GM12864 (cell line): ENCODE measurements around the gene PEX11A.
A peak's percentile ranks its signal among the peaks of the same experiment; 100 is the strongest.

Experiments
- DNase-seq: peaks from one replicate; pipeline ENCODE4 v3.0.0-alpha.2; 2011; ENCODE audit warnings: low read depth
- H3K4me3 ChIP-seq: 2 replicates; pipeline ENCODE4 v1.5.1; 2011; ENCODE audit warnings: mild to moderate bottlenecking, low read depth, low read length, control low read depth
- CTCF ChIP-seq: IDR thresholded peaks from 2 replicates; pipeline ENCODE4 v1.5.1; 2011; ENCODE audit warnings: low read depth, mild to moderate bottlenecking, moderate library complexity, low read length, control low read depth, inconsistent platforms; ENCODE audit errors: missing control alignments

The PEX11A gene

DNA sequence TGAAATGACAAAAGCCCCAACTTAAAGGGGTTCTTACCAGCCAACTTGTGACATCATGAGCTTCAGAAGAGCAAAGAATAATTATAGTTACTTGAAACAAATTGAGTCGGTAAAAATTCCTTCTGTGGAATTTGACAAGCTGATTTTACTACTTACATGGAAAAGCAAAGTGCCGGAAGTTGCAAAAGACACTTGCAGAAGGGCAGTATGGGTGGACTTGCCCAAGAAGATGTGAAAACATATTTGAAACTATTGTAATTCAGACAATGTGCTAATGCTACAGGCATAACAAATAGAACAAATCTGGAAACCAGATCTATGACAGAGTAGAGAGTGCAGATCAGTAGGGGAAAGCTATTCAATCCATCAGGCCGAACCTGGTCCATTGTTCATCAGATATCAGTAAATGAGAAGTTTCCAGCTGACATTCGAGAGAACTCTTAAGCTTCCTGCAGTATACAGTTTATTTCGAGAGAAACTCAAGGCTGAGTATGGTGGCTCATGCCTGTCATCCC, 32.8 kb downstream of the PEX11A start:
- no peak for DNase-seq
- no peak overlapping the region for H3K4me3 ChIP-seq
- TF ChIP-seq CTCF = no peak

DNA sequence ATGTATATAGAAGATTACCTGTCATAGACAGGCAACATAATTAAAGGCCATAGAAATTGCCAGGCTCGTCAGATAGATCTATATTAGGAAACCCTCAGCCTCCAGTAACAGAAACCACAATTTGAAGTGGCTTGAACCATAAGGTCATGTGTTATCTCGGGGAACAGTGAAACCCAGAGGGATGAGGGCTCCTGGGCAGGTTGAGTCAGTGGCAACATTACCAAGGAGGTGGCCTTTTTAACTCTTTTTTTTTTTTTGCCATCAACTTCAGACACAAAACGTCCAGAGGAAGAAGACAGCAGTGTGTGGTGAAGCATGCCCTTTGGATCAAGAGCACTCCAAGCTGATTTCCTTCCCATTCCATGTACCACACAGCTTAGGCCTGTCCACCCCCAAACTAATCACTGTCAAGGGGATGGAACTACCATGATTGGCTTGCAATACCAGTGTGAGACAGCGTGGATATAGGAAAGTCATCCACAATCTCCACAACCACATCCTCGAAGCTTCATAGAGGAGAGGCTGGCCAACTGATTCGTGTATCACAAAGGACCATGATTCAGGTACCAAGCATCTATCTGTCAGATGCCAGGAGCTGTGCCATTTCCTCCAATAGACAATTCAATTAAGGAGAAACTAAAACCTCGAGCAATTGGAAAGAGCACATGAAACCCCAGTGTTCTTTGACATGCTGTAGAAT, 34.3 kb downstream of the PEX11A start:
- no peak overlapping the region for H3K4me3 ChIP-seq
- no peak for TF ChIP-seq CTCF
- no peak for DNase-seq

DNA sequence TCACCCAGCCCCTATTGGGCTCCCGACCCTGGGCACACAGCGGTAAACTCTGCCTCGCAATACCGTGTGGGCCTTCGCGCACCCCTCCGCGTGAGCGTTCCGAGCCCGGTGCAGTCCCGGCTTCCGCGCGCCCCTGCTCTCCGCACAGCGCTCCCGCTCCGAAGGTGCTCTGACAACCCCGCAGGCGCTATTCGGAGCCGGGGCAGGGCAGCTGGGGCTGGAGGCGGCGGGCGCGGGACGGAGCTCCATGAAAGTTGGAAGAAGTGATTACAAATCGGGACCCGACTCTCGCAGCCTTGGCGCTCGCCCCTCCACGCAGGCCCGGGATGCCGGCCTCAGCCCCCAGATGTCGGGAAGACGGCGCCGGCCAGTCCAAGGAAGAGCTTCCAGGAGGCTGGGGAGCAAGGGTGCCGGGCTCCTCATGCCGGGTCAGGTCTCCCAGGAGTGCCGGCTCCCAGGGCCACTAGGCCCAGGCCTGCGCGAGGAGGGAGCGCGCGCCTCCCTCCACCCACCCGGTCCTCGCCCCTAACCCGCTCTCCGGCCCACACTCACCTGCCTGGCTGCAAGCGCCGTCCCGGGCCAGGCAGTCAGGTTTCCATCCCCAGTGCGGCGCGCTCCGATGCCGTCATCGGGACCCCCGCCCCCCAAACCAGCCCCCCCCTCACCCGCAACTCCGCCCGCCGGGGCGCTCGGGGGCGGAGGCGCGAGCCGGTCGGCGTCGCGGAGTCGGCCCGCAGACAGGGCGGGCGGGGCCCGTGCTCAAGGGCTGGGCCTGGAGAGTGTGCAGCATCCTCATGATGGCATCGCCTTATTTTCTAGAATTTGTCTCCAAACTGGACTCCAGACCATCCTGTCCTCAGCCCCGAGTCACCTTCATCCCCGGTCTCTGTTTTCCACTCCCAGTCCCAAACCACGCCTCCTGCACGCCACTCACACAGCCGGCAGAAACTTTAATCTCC, 35.4 kb downstream of the PEX11A start, which contains the start of gene KIF7:
TSS of gene KIF7 (minus strand) at position 621 of the 959 bp plus-strand sequence. CDS start 2,537 bp downstream, outside the sequence.
- DNase-seq = no peak
- no peak for TF ChIP-seq CTCF
- peak within 1 kb of the TSS; percentile 44 for H3K4me3 ChIP-seq

- no peak for TF ChIP-seq CTCF
- H3K4me3 ChIP-seq = peak overlapping the region; percentile 44
- no peak for DNase-seq
These were observed 36.2 kb downstream of the PEX11A start for GRCh38 chr15:89654301-89654761.

DNA sequence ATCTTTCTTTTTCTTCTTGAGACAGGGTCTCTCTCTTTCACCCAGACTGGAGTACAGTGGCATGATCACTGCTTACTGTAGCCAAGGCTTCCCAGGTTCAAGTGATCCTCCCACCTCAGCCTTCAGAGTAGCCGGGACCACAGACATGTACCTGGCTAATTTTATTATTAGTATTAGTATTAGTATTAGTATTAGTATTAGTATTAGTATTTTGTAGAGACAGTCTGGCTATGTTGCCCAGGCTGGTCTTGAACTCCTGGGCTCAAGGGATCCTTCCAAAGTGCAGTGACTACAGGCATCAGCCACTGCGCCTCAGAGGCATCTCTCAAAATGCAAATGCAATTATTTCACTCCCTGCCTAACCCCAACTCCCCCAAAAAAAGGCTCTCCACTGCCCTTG, 37.0 kb downstream of the PEX11A start:
- H3K4me3 ChIP-seq = no peak overlapping the region
- no peak for DNase-seq
- TF ChIP-seq CTCF = no peak

GRCh38 chr15:89652666-89653065, 37.9 kb downstream of the PEX11A start:
- no peak for DNase-seq
- TF ChIP-seq CTCF = no peak
- H3K4me3 ChIP-seq = no peak overlapping the region
